ENCODE data around the gene BEST4. TPM values are rescaled to one million over a fixed set of nuclear protein-coding genes. Genes with fewer than 3 reads are reported as not detected.

BEST4 gene
- total and polyA plus RNA-seq, 2 of the 13 experiments (the other 11 are each of a cell fraction or from before 2014, with no cell fraction given): 0.77 to 1.4 TPM

- intact Hi-C loops (cut with micrococcal nuclease; ENCODE audit: unreplicated experiment): no loop called here
- peak; percentile 91 for DNase-seq (ENCODE audit: low spot score)
- peaks cover 36% of the 10 kb centered on the region for H4K20me1 ChIP-seq (ENCODE audit: insufficient read depth, low read length)
- H3K27me3 ChIP-seq (ENCODE audit: control insufficient read depth in 1 of 2, insufficient read depth in 2 of 2, low read length in 2 of 2): no peaks in the 10 kb centered on the region; a peak in 1 of 5 replicates
- H3K4me2 ChIP-seq (ENCODE audit: low read depth, low read length): peak within 1 kb of the TSS; percentile 95
- H3K4me3 ChIP-seq (replicated peaks in 1 of 3; ENCODE audit: insufficient read depth in 1 of 3, low read depth in 2 of 3, low read length in 3 of 3): peak within 1 kb of the TSS; percentile 84 to 97 (median 96)
- H3K9me3 ChIP-seq (ENCODE audit: low read length): no peaks in the 10 kb centered on the region
- ATAC-seq: peak; percentile 80
- under 1% methylated on average over 39 of the region's 65 CpGs for WGBS (ENCODE audit: low lambda C conversion rate)
- FAIRE-seq: peak; percentile 28
- BruUV-seq (replicated peaks): no TSS peak
- peaks cover 12 to 24% of the 10 kb centered on the region in 2 experiments for H3K36me3 ChIP-seq (replicated peaks in 1 of 2; ENCODE audit: control insufficient read depth in 1 of 2, insufficient read depth in 2 of 2, low read length in 2 of 2)
- H3K4me1 ChIP-seq (ENCODE audit: insufficient read depth, low read length): peaks cover 40% of the 10 kb centered on the region
- CTCF ChIA-PET (ENCODE audit: low intra/inter-chr PET ratio, low total read pairs): no interaction called here
- POLR2A ChIA-PET: interaction anchor here (0.6 to 4.0 kb wide), 31 partner anchors 9 to 776 kb away, joined by 3 to 47 read pairs (median 7); partner anchors contain the start of genes AKR1A1, ARMH1, BEST4 and BTBD19
- no peak within 1 kb of the TSS for H2AFZ ChIP-seq (ENCODE audit: low read length)
- peak within 1 kb of the TSS; percentile 91 for H3K9ac ChIP-seq (ENCODE audit: insufficient read depth, low read depth, low read length)
- in situ Hi-C loops (cut with HindIII; ENCODE audit: extremely low pct_ligation_motif_present, low pct_unique_long_range_greater_than_20kb): no loop called here
- H3K79me2 ChIP-seq (ENCODE audit: insufficient read depth, low read length): peaks cover 35% of the 10 kb centered on the region
- peak within 1 kb of the TSS; percentile 81 for H3K27ac ChIP-seq (ENCODE audit: extremely low read length, insufficient read depth, low read length)
- TF ChIP-seq RFXANK (CRISPR knock-in tag; IDR thresholded peaks at IDR 0.05) (no peak; the same call in 1 of the 2 replicates), ZBTB3 (CRISPR knock-in tag; IDR thresholded peaks at IDR 0.05; ENCODE audit: borderline replicate concordance, low read depth) (0 out of 2 replicates have a peak, but pooled peaks have one; percentile 88), HHEX (CRISPR knock-in tag; IDR thresholded peaks at IDR 0.05) (peak; percentile 58), CEBPG (CRISPR knock-in tag; IDR thresholded peaks at IDR 0.05) (peak; percentile 44), ZNF556 (CRISPR knock-in tag; IDR thresholded peaks at IDR 0.05; ENCODE audit: borderline replicate concordance) (peak; percentile 65; the same call in 1 of the 2 replicates), MIER2 (CRISPR knock-in tag; IDR thresholded peaks at IDR 0.05) (no peak), DZIP1 (CRISPR knock-in tag; IDR thresholded peaks at IDR 0.05) (no peak), TARDBP (CRISPR knock-in tag; IDR thresholded peaks at IDR 0.05) (peak; percentile 64; the same call in 1 of the 2 replicates), ZNF563 (CRISPR knock-in tag; IDR thresholded peaks at IDR 0.05) (no peak; the same call in 1 of the 2 replicates), RARA (CRISPR knock-in tag; IDR thresholded peaks at IDR 0.05) (peak; percentile 66), ZBTB20 (CRISPR knock-in tag; IDR thresholded peaks at IDR 0.05; ENCODE audit: borderline replicate concordance, low read depth) (peak; percentile 83), ZNF660 (CRISPR knock-in tag; IDR thresholded peaks at IDR 0.05; ENCODE audit: borderline replicate concordance, low read depth) (no peak), ESRRA (CRISPR knock-in tag; IDR thresholded peaks at IDR 0.05; ENCODE audit: low read depth) (no peak; the same call in 1 of the 2 replicates), TP53 (CRISPR knock-in tag; conservative IDR thresholded peaks at IDR 0.05) (0 out of 2 replicates have a peak, but pooled peaks have one; percentile 83), MATR3 (CRISPR knock-in tag; IDR thresholded peaks at IDR 0.05) (no peak), TBL1XR1 (IDR thresholded peaks at IDR 0.05; ENCODE audit: borderline replicate concordance, low read length, partially characterized antibody) (peak; percentile 51), MYNN (CRISPR knock-in tag; IDR thresholded peaks at IDR 0.05; ENCODE audit: low read depth) (no peak), KLF15 (CRISPR knock-in tag; IDR thresholded peaks at IDR 0.05; ENCODE audit: borderline replicate concordance) (peak; percentile 44; the same call in 1 of the 2 replicates), ZNF383 (CRISPR knock-in tag; IDR thresholded peaks at IDR 0.05; ENCODE audit: borderline replicate concordance) (no peak), ZBTB2 (CRISPR knock-in tag; IDR thresholded peaks at IDR 0.05; ENCODE audit: low read depth) (no peak)
These were observed 12.7 kb downstream of the BEST4 start, which contains the start of gene RPS8 for GRCh38 chr1:44775078-44775929. Gene RPS8 (plus strand): TSS chr1:44775540. CDS start chr1:44775597, 57 bp downstream.

Measured in HepG2 (cell line).